CD1c-positive myeloid dendritic cell (primary cell): ENCODE measurements around the gene PCBP3.
A peak's percentile ranks its signal among the peaks of the same experiment; 100 is the strongest.

Experiments used
- DNase-seq: peaks from one replicate; pipeline ENCODE4 v3.0.0-alpha.2; 2016; ENCODE audit errors: extremely low spot score

Gene PCBP3

GRCh38 chr21:45874716-45875415, 231.3 kb downstream of the PCBP3 start:
- no peak for DNase-seq

GRCh38 chr21:45875416-45875760, 231.9 kb downstream of the PCBP3 start:
- no peak for DNase-seq

- no peak for DNase-seq
Measured at GRCh38 chr21:45875881-45876280, 232.4 kb downstream of the PCBP3 start.

- DNase-seq: no peak
Measured at GRCh38 chr21:45876381-45877170, 233.1 kb downstream of the PCBP3 start.

GRCh38 chr21:45877171-45877438, 233.6 kb downstream of the PCBP3 start:
- DNase-seq: no peak

GRCh38 chr21:45877821-45878469, 234.4 kb downstream of the PCBP3 start:
- DNase-seq: no peak

- DNase-seq: peak; percentile 69
Measured at GRCh38 chr21:45880097-45881068, 236.9 kb downstream of the PCBP3 start.

GRCh38 chr21:45882645-45883044, 239.1 kb downstream of the PCBP3 start:
- DNase-seq: no peak

GRCh38 chr21:45883090-45883489, 239.6 kb downstream of the PCBP3 start:
- no peak for DNase-seq

- no peak for DNase-seq
Measured at GRCh38 chr21:45885597-45885929, 242.0 kb downstream of the PCBP3 start.

GRCh38 chr21:45885930-45886601, 242.5 kb downstream of the PCBP3 start:
- peak; percentile 43 for DNase-seq

- DNase-seq: no peak
Measured at GRCh38 chr21:45886610-45887026, 243.1 kb downstream of the PCBP3 start.

GRCh38 chr21:45887120-45887611, 243.6 kb downstream of the PCBP3 start:
- DNase-seq: no peak

GRCh38 chr21:45887788-45888187, 244.3 kb downstream of the PCBP3 start:
- DNase-seq: no peak

GRCh38 chr21:45888386-45889009, 245.0 kb downstream of the PCBP3 start:
- DNase-seq: no peak

GRCh38 chr21:45889256-45889655, 245.7 kb downstream of the PCBP3 start:
- no peak for DNase-seq

GRCh38 chr21:45889961-45890360, 246.4 kb downstream of the PCBP3 start:
- no peak for DNase-seq

- DNase-seq: no peak
Measured at GRCh38 chr21:45891388-45892155, 248.0 kb downstream of the PCBP3 start.

GRCh38 chr21:45892156-45892915, 248.8 kb downstream of the PCBP3 start:
- peak; percentile 53 for DNase-seq
